GM12878 (cell line): ENCODE results near the gene SEL1L. TPM values are rescaled to one million over a fixed set of nuclear protein-coding genes. Genes with fewer than 3 reads are reported as not detected.

Experiments used
- ATAC-seq: fragments of 200-7000 bp; cut with Tn5 transposase; 3 replicates; pipeline ENCODE4 v1.9.1; 2020; ENCODE audit warnings: mild to moderate bottlenecking, moderate library complexity
- BruUV-seq: library from RNA; stranded (reverse); fragments of 400-500 nt; replicated peaks from 2 replicates; lab custom pipeline; 2021; lab: Mats Ljungman, UMichigan
- CTCF ChIA-PET: fragments of 300-600 bp; sonication (Branson Sonifier 250); formaldehyde crosslinking; extraction: SDS; loops from one replicate; lab custom pipeline; 2021; ENCODE audit warnings: inconsistent platforms; lab: Yijun Ruan, JAX
- POLR2A ChIA-PET: fragments of 350-600 bp; formaldehyde crosslinking; extraction: SDS; loops from one replicate; lab custom pipeline; 2021; ENCODE audit warnings: inconsistent platforms; lab: Charles Lee
- RAD21 ChIA-PET: fragments of 300-600 bp; sonication (Branson Sonifier 250); formaldehyde crosslinking; loops from one replicate; lab custom pipeline; 2023; ENCODE audit warnings: antibody characterized with exemption; ENCODE audit not compliant: unreplicated experiment; lab: Charles Lee
- SMC1A ChIA-PET: fragments of 300-600 bp; sonication (Branson Sonifier 250); formaldehyde crosslinking; loops from one replicate; lab custom pipeline; 2023; ENCODE audit not compliant: unreplicated experiment, uncharacterized antibody; lab: Charles Lee
- DNase-seq: peaks from one replicate; pipeline ENCODE4 v3.0.0-alpha.2; 2011; ENCODE audit warnings: low read depth, low spot score
- FAIRE-seq: peaks from 3 replicates; lab custom pipeline; 2011; peaks lifted over from hg19 to GRCh38; lab: Jason Lieb, UNC
- H2AFZ ChIP-seq: 2 replicates; pipeline ENCODE4 v1.6.0; 2011; ENCODE audit warnings: low read depth, low read length, control low read depth; ENCODE audit not compliant: control insufficient read depth
- H3K27ac ChIP-seq: 2 replicates; pipeline ENCODE4 v1.5.1; 2011; ENCODE audit warnings: control low read depth; ENCODE audit not compliant: control insufficient read depth, insufficient read depth
- H3K27me3 ChIP-seq, 2 experiments: replicated peaks in 1 of 2; 2 replicates each; pipeline versions ENCODE4 v1.6.0 to v1.6.1; 2011; ENCODE audit warnings: low read length in 1 of 2; ENCODE audit not compliant: control insufficient read depth in 2 of 2, insufficient read depth in 2 of 2
- H3K36me3 ChIP-seq, 2 experiments: 2 replicates each; pipeline ENCODE4 v1.5.1; 2011; ENCODE audit warnings: low read length in 1 of 2; ENCODE audit not compliant: control insufficient read depth in 2 of 2, insufficient read depth in 2 of 2
- H3K4me1 ChIP-seq: 2 replicates; pipeline ENCODE4 v1.6.1; 2011; ENCODE audit warnings: mild to moderate bottlenecking, low read length, moderate library complexity, mixed read lengths; ENCODE audit not compliant: control insufficient read depth, insufficient read depth
- H3K4me2 ChIP-seq: 2 replicates; pipeline ENCODE4 v1.6.0; 2011; ENCODE audit warnings: control low read depth; ENCODE audit not compliant: control insufficient read depth, insufficient read depth
- H3K4me3 ChIP-seq: fragments of 200-600 bp; sonication (generic); 2 replicates; pipeline ENCODE4 v1.5.1; 2016
- H3K79me2 ChIP-seq: 2 replicates; pipeline ENCODE4 v1.6.0; 2011; ENCODE audit warnings: low read length; ENCODE audit not compliant: control insufficient read depth, insufficient read depth
- H3K9ac ChIP-seq: 2 replicates; pipeline ENCODE4 v1.8.0; 2011; ENCODE audit warnings: low read length, control low read depth, mixed read lengths; ENCODE audit not compliant: control insufficient read depth, insufficient read depth
- H3K9me3 ChIP-seq: replicated peaks from 3 replicates; pipeline ENCODE4 v1.5.1; 2011; ENCODE audit warnings: mild to moderate bottlenecking, low read length; ENCODE audit not compliant: control insufficient read depth, insufficient read depth
- H4K20me1 ChIP-seq: 2 replicates; pipeline ENCODE4 v1.6.0; 2011; ENCODE audit not compliant: control insufficient read depth, insufficient read depth
- BCL11A ChIP-seq: IDR thresholded peaks from 2 replicates; pipeline ENCODE4 v1.6.1; 2011; ENCODE audit warnings: low read depth, low read length
- HCFC1 ChIP-seq: fragments of 150-350 bp; IDR thresholded peaks from 2 replicates; pipeline ENCODE4 v1.6.1; 2014; ENCODE audit warnings: low read length
- NFYB ChIP-seq: IDR thresholded peaks from 2 replicates; pipeline ENCODE4 v1.6.1; 2011; ENCODE audit warnings: low read depth, mild to moderate bottlenecking, low read length, improper control_type of control experiment, moderate library complexity; ENCODE audit not compliant: insufficient read depth
- PAX8 ChIP-seq: fragments of 450-650 bp; IDR thresholded peaks from 2 replicates; pipeline ENCODE4 v1.6.1; 2017; ENCODE audit warnings: mild to moderate bottlenecking, moderate library complexity
- SMARCA5 ChIP-seq: fragments of 450-650 bp; IDR thresholded peaks from 2 replicates; pipeline ENCODE4 v1.6.1; 2017; ENCODE audit warnings: mild to moderate bottlenecking
- STAT3 ChIP-seq: IDR thresholded peaks from 2 replicates; pipeline ENCODE4 v1.6.1; 2011; ENCODE audit warnings: low read depth, low read length, improper control_type of control experiment
- ZNF217 ChIP-seq: fragments of 450-650 bp; IDR thresholded peaks from 2 replicates; pipeline ENCODE4 v1.6.1; 2017; ENCODE audit warnings: antibody characterized with exemption, mild to moderate bottlenecking
- WGBS: methylation state at CpG from one replicate; pipeline ENCODE4 v1.1.6; 2016; ENCODE audit warnings: low lambda C conversion rate; ENCODE audit not compliant: insufficient replicate concordance, insufficient coverage; ENCODE audit errors: missing lambda C conversion rate; 5-methylcytosine and 5-hydroxymethylcytosine counted together
- in situ Hi-C: fragments of 300-500 bp; cut with MboI; formaldehyde crosslinking; loops from 9 replicates; pipeline ENCODE4 v1.14.3; 2018; ENCODE audit warnings: mixed read lengths
- intact Hi-C: fragments of 100-400 bp; cut with micrococcal nuclease; formaldehyde crosslinking; loops from one replicate; pipeline ENCODE4 v1.14.2; 2022; ENCODE audit not compliant: unreplicated experiment
- polyA plus RNA-seq, 11 experiments: library from polyadenylated mRNA; depleted of rRNA in 4 of 11; unstranded in 6 of 11; stranded (reverse) in 5 of 11; fragments of >200 nt; fragmentation: Nextera tagmentation in 4 of 11; fragmentation: Illumina TruSeq in 1 of 11; extraction: Ambion mirVana in 4 of 11; extraction: Trizol in 1 of 11; gene quantifications; 1 replicate in 1 of 11; 2 replicates in 10 of 11; pipeline versions ENCODE4 v1.2.1 to v1.2.3, GENCODE V29; 2011 to 2016; ENCODE audit warnings: inconsistent platforms in 2 of 11, missing spikeins in 2 of 11, low read depth in 1 of 11
- total RNA-seq, 4 experiments: library from RNA; depleted of rRNA in 3 of 4; stranded (reverse); fragments of >200 nt in 3 of 4; fragmentation: Illumina TruSeq in 1 of 4; extraction: Trizol in 1 of 4; gene quantifications; 2 replicates each; pipeline versions ENCODE4 v1.2.1 to v1.2.3, GENCODE V29; 2013 to 2021
- TF ChIP-seq, protein P1 (sequence below): fragments of 150-350 bp; IDR thresholded peaks from 2 replicates; pipeline ENCODE4 v1.6.1; 2016; ENCODE audit warnings: low read depth, low read length
- TF ChIP-seq, protein P2 (sequence below): IDR thresholded peaks from 2 replicates; pipeline ENCODE4 v1.6.1; 2012; ENCODE audit warnings: improper control_type of control experiment, low read depth, low read length; ENCODE audit not compliant: insufficient replicate concordance

The SEL1L gene
- total and polyA plus RNA-seq, 10 of the 15 experiments (the other 5 are each of a cell fraction or from before 2014, with no cell fraction given): 13.4 to 57.2 (median 31.7) TPM

DNA sequence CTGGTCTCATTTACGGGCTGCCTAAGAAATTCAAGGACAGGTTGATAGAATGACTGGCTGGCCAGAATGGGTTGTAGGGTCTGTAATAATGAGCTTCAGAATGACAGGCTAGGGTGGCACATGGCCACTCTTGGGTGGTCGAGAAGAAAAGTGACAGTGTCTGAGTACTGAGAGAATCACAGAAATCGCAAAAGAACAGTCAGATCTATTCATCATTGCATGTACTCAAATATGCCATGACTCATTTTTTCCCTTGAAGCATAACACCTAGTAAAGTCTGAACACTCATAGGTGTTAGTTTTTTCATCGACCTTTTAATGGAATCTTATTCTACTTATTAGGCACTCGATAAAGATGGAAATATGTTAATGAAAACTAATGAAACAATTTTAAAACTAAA is 37.8 kb upstream of the SEL1L start:
- DNase-seq: no peak
- Histone ChIP-seq H3K4me2 (no peak overlapping the region), H3K9me3 (no peaks in the 10 kb centered on the region), H3K36me3 (no peaks in the 10 kb centered on the region), H3K27ac (no peak overlapping the region), H4K20me1 (no peaks in the 10 kb centered on the region), H2AFZ (no peak overlapping the region), H3K4me3 (no peak overlapping the region), H3K79me2 (no peaks in the 10 kb centered on the region), H3K4me1 (no peaks in the 10 kb centered on the region), H3K27me3 (peaks cover 0 to 2% of the 10 kb centered on the region in 2 experiments; a peak in 1 of 4 replicates), H3K9ac (no peak overlapping the region)
- ChIA-PET CTCF (interaction anchor here (1.2 kb wide), 1 partner anchor 55 kb away, joined by 3 read pairs; no protein-coding TSS in a partner anchor), RAD21 (no interaction called here), SMC1A (no interaction called here), POLR2A (no interaction called here)
- TF ChIP-seq, protein P1, sequence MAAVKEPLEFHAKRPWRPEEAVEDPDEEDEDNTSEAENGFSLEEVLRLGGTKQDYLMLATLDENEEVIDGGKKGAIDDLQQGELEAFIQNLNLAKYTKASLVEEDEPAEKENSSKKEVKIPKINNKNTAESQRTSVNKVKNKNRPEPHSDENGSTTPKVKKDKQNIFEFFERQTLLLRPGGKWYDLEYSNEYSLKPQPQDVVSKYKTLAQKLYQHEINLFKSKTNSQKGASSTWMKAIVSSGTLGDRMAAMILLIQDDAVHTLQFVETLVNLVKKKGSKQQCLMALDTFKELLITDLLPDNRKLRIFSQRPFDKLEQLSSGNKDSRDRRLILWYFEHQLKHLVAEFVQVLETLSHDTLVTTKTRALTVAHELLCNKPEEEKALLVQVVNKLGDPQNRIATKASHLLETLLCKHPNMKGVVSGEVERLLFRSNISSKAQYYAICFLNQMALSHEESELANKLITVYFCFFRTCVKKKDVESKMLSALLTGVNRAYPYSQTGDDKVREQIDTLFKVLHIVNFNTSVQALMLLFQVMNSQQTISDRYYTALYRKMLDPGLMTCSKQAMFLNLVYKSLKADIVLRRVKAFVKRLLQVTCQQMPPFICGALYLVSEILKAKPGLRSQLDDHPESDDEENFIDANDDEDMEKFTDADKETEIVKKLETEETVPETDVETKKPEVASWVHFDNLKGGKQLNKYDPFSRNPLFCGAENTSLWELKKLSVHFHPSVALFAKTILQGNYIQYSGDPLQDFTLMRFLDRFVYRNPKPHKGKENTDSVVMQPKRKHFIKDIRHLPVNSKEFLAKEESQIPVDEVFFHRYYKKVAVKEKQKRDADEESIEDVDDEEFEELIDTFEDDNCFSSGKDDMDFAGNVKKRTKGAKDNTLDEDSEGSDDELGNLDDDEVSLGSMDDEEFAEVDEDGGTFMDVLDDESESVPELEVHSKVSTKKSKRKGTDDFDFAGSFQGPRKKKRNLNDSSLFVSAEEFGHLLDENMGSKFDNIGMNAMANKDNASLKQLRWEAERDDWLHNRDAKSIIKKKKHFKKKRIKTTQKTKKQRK: no peak
- TF ChIP-seq, protein P2, sequence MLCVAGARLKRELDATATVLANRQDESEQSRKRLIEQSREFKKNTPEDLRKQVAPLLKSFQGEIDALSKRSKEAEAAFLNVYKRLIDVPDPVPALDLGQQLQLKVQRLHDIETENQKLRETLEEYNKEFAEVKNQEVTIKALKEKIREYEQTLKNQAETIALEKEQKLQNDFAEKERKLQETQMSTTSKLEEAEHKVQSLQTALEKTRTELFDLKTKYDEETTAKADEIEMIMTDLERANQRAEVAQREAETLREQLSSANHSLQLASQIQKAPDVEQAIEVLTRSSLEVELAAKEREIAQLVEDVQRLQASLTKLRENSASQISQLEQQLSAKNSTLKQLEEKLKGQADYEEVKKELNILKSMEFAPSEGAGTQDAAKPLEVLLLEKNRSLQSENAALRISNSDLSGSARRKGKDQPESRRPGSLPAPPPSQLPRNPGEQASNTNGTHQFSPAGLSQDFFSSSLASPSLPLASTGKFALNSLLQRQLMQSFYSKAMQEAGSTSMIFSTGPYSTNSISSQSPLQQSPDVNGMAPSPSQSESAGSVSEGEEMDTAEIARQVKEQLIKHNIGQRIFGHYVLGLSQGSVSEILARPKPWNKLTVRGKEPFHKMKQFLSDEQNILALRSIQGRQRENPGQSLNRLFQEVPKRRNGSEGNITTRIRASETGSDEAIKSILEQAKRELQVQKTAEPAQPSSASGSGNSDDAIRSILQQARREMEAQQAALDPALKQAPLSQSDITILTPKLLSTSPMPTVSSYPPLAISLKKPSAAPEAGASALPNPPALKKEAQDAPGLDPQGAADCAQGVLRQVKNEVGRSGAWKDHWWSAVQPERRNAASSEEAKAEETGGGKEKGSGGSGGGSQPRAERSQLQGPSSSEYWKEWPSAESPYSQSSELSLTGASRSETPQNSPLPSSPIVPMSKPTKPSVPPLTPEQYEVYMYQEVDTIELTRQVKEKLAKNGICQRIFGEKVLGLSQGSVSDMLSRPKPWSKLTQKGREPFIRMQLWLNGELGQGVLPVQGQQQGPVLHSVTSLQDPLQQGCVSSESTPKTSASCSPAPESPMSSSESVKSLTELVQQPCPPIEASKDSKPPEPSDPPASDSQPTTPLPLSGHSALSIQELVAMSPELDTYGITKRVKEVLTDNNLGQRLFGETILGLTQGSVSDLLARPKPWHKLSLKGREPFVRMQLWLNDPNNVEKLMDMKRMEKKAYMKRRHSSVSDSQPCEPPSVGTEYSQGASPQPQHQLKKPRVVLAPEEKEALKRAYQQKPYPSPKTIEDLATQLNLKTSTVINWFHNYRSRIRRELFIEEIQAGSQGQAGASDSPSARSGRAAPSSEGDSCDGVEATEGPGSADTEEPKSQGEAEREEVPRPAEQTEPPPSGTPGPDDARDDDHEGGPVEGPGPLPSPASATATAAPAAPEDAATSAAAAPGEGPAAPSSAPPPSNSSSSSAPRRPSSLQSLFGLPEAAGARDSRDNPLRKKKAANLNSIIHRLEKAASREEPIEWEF: no peak
- TF ChIP-seq NFYB (no peak), STAT3 (no peak), SMARCA5 (no peak), ZNF217 (no peak), HCFC1 (no peak), BCL11A (no peak), PAX8 (no peak)
- intact Hi-C loops (no loop called here), in situ Hi-C loops (no loop called here)
- ATAC-seq: peak; percentile 56
- 24% methylated on average over 5 of the region's 5 CpGs for WGBS
- BruUV-seq: no TSS peak
- FAIRE-seq: no peak
